CD4-positive, alpha-beta T cell treated with Interleukin-10 for 1 hour (primary cell): ENCODE data around the gene ADAT3.

ENCODE experiments used
- DNase-seq: peaks from one replicate; pipeline ENCODE4 v3.0.0-alpha.2; 2020

ADAT3 gene

GRCh38 chr19:1917926-1918325 lies 12.7 kb downstream of the ADAT3 start:
- DNase-seq, result no peak

- no peak for DNase-seq
Measured at GRCh38 chr19:1918975-1919374, 13.8 kb downstream of the ADAT3 start.

GRCh38 chr19:1920644-1921043 lies 15.4 kb downstream of the ADAT3 start:
- no peak for DNase-seq

GRCh38 chr19:1921326-1921725 lies 16.1 kb downstream of the ADAT3 start:
- no peak for DNase-seq

GRCh38 chr19:1921825-1922224 lies 16.6 kb downstream of the ADAT3 start:
- DNase-seq, result no peak

- DNase-seq, result no peak
Measured at GRCh38 chr19:1922803-1923202, 17.6 kb downstream of the ADAT3 start.

GRCh38 chr19:1923319-1923718 lies 18.1 kb downstream of the ADAT3 start:
- peak; percentile 48 for DNase-seq

GRCh38 chr19:1924320-1924961 lies 19.2 kb downstream of the ADAT3 start:
- no peak for DNase-seq

- DNase-seq, result no peak
Measured at GRCh38 chr19:1925544-1925943, 20.3 kb downstream of the ADAT3 start.

GRCh38 chr19:1929021-1929742 lies 24.0 kb downstream of the ADAT3 start:
- peak; percentile 85 for DNase-seq

GRCh38 chr19:1931445-1931844 lies 26.2 kb downstream of the ADAT3 start:
- DNase-seq, result no peak

GRCh38 chr19:1932395-1932794 lies 27.2 kb downstream of the ADAT3 start:
- no peak for DNase-seq

GRCh38 chr19:1933244-1933643 lies 28.0 kb downstream of the ADAT3 start:
- DNase-seq, result no peak

GRCh38 chr19:1933942-1934341 lies 28.7 kb downstream of the ADAT3 start:
- no peak for DNase-seq

GRCh38 chr19:1935484-1936208 lies 30.4 kb downstream of the ADAT3 start:
- DNase-seq, result peak; percentile 37

- DNase-seq, result no peak
Measured at GRCh38 chr19:1936430-1936829, 31.2 kb downstream of the ADAT3 start.

- DNase-seq, result no peak
Measured at GRCh38 chr19:1936916-1937610, 31.9 kb downstream of the ADAT3 start.

- DNase-seq, result no peak
Measured at GRCh38 chr19:1938071-1938470, 32.9 kb downstream of the ADAT3 start.

GRCh38 chr19:1941146-1942077 lies 36.2 kb downstream of the ADAT3 start, which contains the start of gene CSNK1G2:
Gene CSNK1G2 (plus strand): TSS chr19:1941172. CDS start chr19:1969773, 28,601 bp downstream.
- DNase-seq, result no peak

GRCh38 chr19:1942078-1942933 lies 37.1 kb downstream of the ADAT3 start:
- peak; percentile 90 for DNase-seq

- peak; percentile 35 for DNase-seq
Measured at GRCh38 chr19:1942934-1943555, 37.8 kb downstream of the ADAT3 start.
